ENCODE results near the gene NECTIN3. TPM values are rescaled to one million over a fixed set of nuclear protein-coding genes. Genes with fewer than 3 reads are reported as not detected.

Gene NECTIN3
- total RNA-seq, 1 experiment from 2014 or later, result 75.8 TPM

- H3K4me1 ChIP-seq, result peaks cover 6% of the 10 kb centered on the region
- peaks cover 2% of the 10 kb centered on the region; the same call in 1 of the 2 replicates for H3K36me3 ChIP-seq (ENCODE audit: control insufficient read depth, insufficient read depth, low read length)
- CTCF ChIA-PET, result no interaction called here
- no peaks in the 10 kb centered on the region for H3K9me3 ChIP-seq
- no peaks in the 10 kb centered on the region for H3K27me3 Mint-ChIP-seq (ENCODE audit: insufficient read depth, unreplicated experiment)
- POLR2A ChIA-PET, result no interaction called here
- intact Hi-C loops (cut with micrococcal nuclease; ENCODE audit: unreplicated experiment), result no loop called here
- TF ChIP-seq CTCF (IDR thresholded peaks at IDR 0.05; ENCODE audit: insufficient read depth in 1 of 2, low read depth in 1 of 2, low read length in 1 of 2, severe bottlenecking in 1 of 2, unreplicated experiment in 1 of 2), result no peak
- no peaks in the 10 kb centered on the region for H3K27me3 ChIP-seq (replicated peaks; ENCODE audit: control insufficient read depth, insufficient read depth, low read length)
- H3K4me3 ChIP-seq (ENCODE audit: low read depth, low read length), result no peak overlapping the region
- no peak overlapping the region for H3K4me3 Mint-ChIP-seq (ENCODE audit: unreplicated experiment)
- H3K27ac Mint-ChIP-seq (ENCODE audit: unreplicated experiment), result no peak overlapping the region
- no peaks in the 10 kb centered on the region for H3K9me3 Mint-ChIP-seq (ENCODE audit: unreplicated experiment)
- peaks cover 30% of the 10 kb centered on the region for H3K36me3 Mint-ChIP-seq (ENCODE audit: insufficient read depth, unreplicated experiment)
- no peak for DNase-seq
- H3K4me1 Mint-ChIP-seq (ENCODE audit: low read depth, unreplicated experiment), result peaks cover 6% of the 10 kb centered on the region
- no TSS peak for BruUV-seq (replicated peaks)
Observed at GRCh38 chr3:111156517-111156916, 84.9 kb downstream of the NECTIN3 start.

- Histone ChIP-seq H3K27me3 (replicated peaks; ENCODE audit: control insufficient read depth, insufficient read depth, low read length) (no peaks in the 10 kb centered on the region), H3K4me3 (ENCODE audit: low read depth, low read length) (no peak overlapping the region), H3K4me1 (no peaks in the 10 kb centered on the region), H3K36me3 (ENCODE audit: control insufficient read depth, insufficient read depth, low read length) (peaks cover 4% of the 10 kb centered on the region; the same call in 1 of the 2 replicates), H3K9me3 (no peaks in the 10 kb centered on the region)
- TF ChIP-seq CTCF (IDR thresholded peaks at IDR 0.05; ENCODE audit: insufficient read depth in 1 of 2, low read depth in 1 of 2, low read length in 1 of 2, severe bottlenecking in 1 of 2, unreplicated experiment in 1 of 2), result no peak
- BruUV-seq (replicated peaks), result no TSS peak
- no peaks in the 10 kb centered on the region for H3K27me3 Mint-ChIP-seq (ENCODE audit: insufficient read depth, unreplicated experiment)
- H3K9me3 Mint-ChIP-seq (ENCODE audit: unreplicated experiment), result no peaks in the 10 kb centered on the region
- no peak for DNase-seq
- H3K36me3 Mint-ChIP-seq (ENCODE audit: insufficient read depth, unreplicated experiment), result peaks cover 24% of the 10 kb centered on the region
- intact Hi-C loops (cut with micrococcal nuclease; ENCODE audit: unreplicated experiment), result no loop called here
- H3K4me3 Mint-ChIP-seq (ENCODE audit: unreplicated experiment), result no peak overlapping the region
- no peaks in the 10 kb centered on the region for H3K4me1 Mint-ChIP-seq (ENCODE audit: low read depth, unreplicated experiment)
- CTCF ChIA-PET, result no interaction called here
- POLR2A ChIA-PET, result no interaction called here
- no peak overlapping the region for H3K27ac Mint-ChIP-seq (ENCODE audit: unreplicated experiment)
Observed at GRCh38 chr3:111159391-111159790, 87.8 kb downstream of the NECTIN3 start.

GRCh38 chr3:111164621-111165020 lies 93.0 kb downstream of the NECTIN3 start:
- POLR2A ChIA-PET, result no interaction called here
- no peaks in the 10 kb centered on the region for H3K9me3 Mint-ChIP-seq (ENCODE audit: unreplicated experiment)

More at GRCh38 chr3:111164621-111165020, 93.0 kb downstream of the NECTIN3 start:
- Mint-ChIP-seq H3K4me3 (ENCODE audit: unreplicated experiment) (no peak overlapping the region), H3K36me3 (ENCODE audit: insufficient read depth, unreplicated experiment) (peaks cover 23% of the 10 kb centered on the region), H3K27me3 (ENCODE audit: insufficient read depth, unreplicated experiment) (no peaks in the 10 kb centered on the region), H3K27ac (ENCODE audit: unreplicated experiment) (no peak overlapping the region), H3K4me1 (ENCODE audit: low read depth, unreplicated experiment) (no peaks in the 10 kb centered on the region)
- no peaks in the 10 kb centered on the region for H3K4me1 ChIP-seq
- no peak overlapping the region for H3K4me3 ChIP-seq (ENCODE audit: low read depth, low read length)
- H3K9me3 ChIP-seq, result no peaks in the 10 kb centered on the region
- intact Hi-C loops (cut with micrococcal nuclease; ENCODE audit: unreplicated experiment), result no loop called here
- H3K36me3 ChIP-seq (ENCODE audit: control insufficient read depth, insufficient read depth, low read length), result peaks cover 4% of the 10 kb centered on the region; the same call in 1 of the 2 replicates
- no peak for DNase-seq
- no TSS peak for BruUV-seq (replicated peaks)
- CTCF ChIA-PET, result no interaction called here
- TF ChIP-seq CTCF (IDR thresholded peaks at IDR 0.05; ENCODE audit: insufficient read depth in 1 of 2, low read depth in 1 of 2, low read length in 1 of 2, severe bottlenecking in 1 of 2, unreplicated experiment in 1 of 2), result no peak
- H3K27me3 ChIP-seq (replicated peaks; ENCODE audit: control insufficient read depth, insufficient read depth, low read length), result no peaks in the 10 kb centered on the region

Measured in Caco-2 (cell line).